Right lobe of liver (tissue), 5 donors: Measurements from ENCODE around the gene PCDHGB7. TPM values are rescaled to one million over a fixed set of nuclear protein-coding genes. Genes with fewer than 3 reads are reported as not detected.

Experiments used
- total RNA-seq, 6 experiments: library from RNA; depleted of rRNA in 2 of 6; stranded (reverse); fragments of >200 nt in 2 of 6; fragmentation: NEBNext Ultra II Directional in 3 of 6; extraction: Animal tissue kit (Norgen Biotek cat#: 25700) in 3 of 6; gene quantifications; one replicate each; pipeline versions ENCODE4 v1.1.0 to v1.2.4, GENCODE V29; 2016 to 2023
- donor health status: DM: no; HTN: no; CAD: no.
- donor health status: DM: no; HTN: no; CAD: no.
- donor health status: DM: no; HTN: yes; CAD: no.
- donor health status: DM: no; HTN: yes; CAD: no.

PCDHGB7 gene
- total RNA-seq, 6 experiments from 2014 or later: 1.2 to 3.7 (median 2.7) TPM

Other genes starting within 250 kb of the PCDHGB7 start
- gene PCDHB7, start 245.0 kb upstream of the PCDHGB7 start, total RNA-seq: under 1 TPM; 0.07 to 0.31 (median 0.13) TPM
- gene PCDHB8, start 239.9 kb upstream of the PCDHGB7 start, total RNA-seq: under 1 TPM in 4 of 6 experiments, not detected in 2; 0.12 to 0.49 (median 0.19) TPM
- under 1 TPM; 0.17 to 0.51 (median 0.34) TPM for gene PCDHB16, start 235.3 kb upstream of the PCDHGB7 start, total RNA-seq
- gene PCDHB9, start 230.5 kb upstream of the PCDHGB7 start, total RNA-seq: under 1 TPM in 5 of 6 experiments, not detected in 1; 0.07 to 0.51 (median 0.21) TPM
- gene PCDHB10, start 225.3 kb upstream of the PCDHGB7 start, total RNA-seq: under 1 TPM in 5 of 6 experiments, not detected in 1; 0.09 to 0.23 (median 0.12) TPM
- under 1 TPM in 5 of 6 experiments, not detected in 1; 0.06 to 0.44 (median 0.19) TPM for gene PCDHB11, start 218.1 kb upstream of the PCDHGB7 start, total RNA-seq
- gene PCDHB12, start 209.0 kb upstream of the PCDHGB7 start, total RNA-seq: 1 to 10 TPM in 1 of 6 experiments, under 1 TPM in 4, not detected in 1; 0.27 to 1.1 (median 0.33) TPM
- gene PCDHB13, start 203.8 kb upstream of the PCDHGB7 start, total RNA-seq: under 1 TPM; 0.25 to 1.00 (median 0.49) TPM
- 1 to 10 TPM in 1 of 6 experiments, under 1 TPM in 5; 0.44 to 1.0 (median 0.86) TPM for gene PCDHB14, start 194.3 kb upstream of the PCDHGB7 start, total RNA-seq
- gene PCDHB15, start 172.3 kb upstream of the PCDHGB7 start, total RNA-seq: under 1 TPM; 0.37 to 0.83 (median 0.63) TPM
- under 1 TPM in 1 of 6 experiments, not detected in 5; 0.31 TPM for gene SLC25A2, start 113.6 kb upstream of the PCDHGB7 start, total RNA-seq
- gene TAF7, start 96.9 kb upstream of the PCDHGB7 start, total RNA-seq: 10 to 100 TPM; 17.7 to 37.9 (median 22.3) TPM
- under 1 TPM in 5 of 6 experiments, not detected in 1; 0.04 to 0.18 (median 0.12) TPM for gene PCDHGA1, start 87.2 kb upstream of the PCDHGB7 start, total RNA-seq
- under 1 TPM; 0.49 to 0.88 (median 0.57) TPM for gene PCDHGA2, start 78.9 kb upstream of the PCDHGB7 start, total RNA-seq
- gene PCDHGA3, start 73.8 kb upstream of the PCDHGB7 start, total RNA-seq: 1 to 10 TPM in 2 of 6 experiments, under 1 TPM in 4; 0.51 to 1.8 (median 0.76) TPM
- gene PCDHGB1, start 67.6 kb upstream of the PCDHGB7 start, total RNA-seq: 1 to 10 TPM in 1 of 6 experiments, under 1 TPM in 5; 0.37 to 1.2 (median 0.52) TPM
- gene PCDHGA4, start 62.7 kb upstream of the PCDHGB7 start, total RNA-seq: 1 to 10 TPM in 2 of 6 experiments, under 1 TPM in 4; 0.39 to 1.8 (median 0.73) TPM
- 1 to 10 TPM in 5 of 6 experiments, under 1 TPM in 1; 0.51 to 2.8 (median 1.4) TPM for gene PCDHGB2, start 57.7 kb upstream of the PCDHGB7 start, total RNA-seq
- 1 to 10 TPM in 1 of 6 experiments, under 1 TPM in 5; 0.32 to 1.2 (median 0.57) TPM for gene PCDHGA5, start 53.5 kb upstream of the PCDHGB7 start, total RNA-seq
- 1 to 10 TPM in 3 of 6 experiments, under 1 TPM in 3; 0.56 to 1.8 (median 1.2) TPM for gene PCDHGB3, start 47.4 kb upstream of the PCDHGB7 start, total RNA-seq
- gene PCDHGA6, start 43.8 kb upstream of the PCDHGB7 start, total RNA-seq: 1 to 10 TPM in 3 of 6 experiments, under 1 TPM in 3; 0.56 to 1.3 (median 0.89) TPM
- under 1 TPM; 0.37 to 0.99 (median 0.76) TPM for gene PCDHGA7, start 34.9 kb upstream of the PCDHGB7 start, total RNA-seq
- gene PCDHGB4, start 30.0 kb upstream of the PCDHGB7 start, total RNA-seq: 1 to 10 TPM; 1.6 to 5.5 (median 2.4) TPM
- gene PCDHGA8, start 25.0 kb upstream of the PCDHGB7 start, total RNA-seq: under 1 TPM; 0.27 to 0.88 (median 0.50) TPM
- 1 to 10 TPM; 3.0 to 6.8 (median 4.0) TPM for gene PCDHGB5, start 19.7 kb upstream of the PCDHGB7 start, total RNA-seq
- 1 to 10 TPM; 1.0 to 2.5 (median 1.3) TPM for gene PCDHGA9, start 14.9 kb upstream of the PCDHGB7 start, total RNA-seq
- 1 to 10 TPM; 1.9 to 5.0 (median 2.9) TPM for gene PCDHGB6, start 9.7 kb upstream of the PCDHGB7 start, total RNA-seq
- 1 to 10 TPM; 1.5 to 4.6 (median 2.8) TPM for gene PCDHGA10, start 4.7 kb upstream of the PCDHGB7 start, total RNA-seq
- 1 to 10 TPM in 3 of 6 experiments, under 1 TPM in 3; 0.81 to 1.7 (median 1.1) TPM for gene PCDHGA11, start 3.4 kb downstream of the PCDHGB7 start, total RNA-seq
- 1 to 10 TPM in 4 of 6 experiments, under 1 TPM in 2; 0.73 to 1.6 (median 1.3) TPM for gene PCDHGA12, start 12.8 kb downstream of the PCDHGB7 start, total RNA-seq
- gene PCDHGC3, start 58.3 kb downstream of the PCDHGB7 start, total RNA-seq: 10 to 100 TPM in 1 of 6 experiments, 1 to 10 TPM in 5; 6.1 to 10.6 (median 7.6) TPM
- gene PCDHGC4, start 67.4 kb downstream of the PCDHGB7 start, total RNA-seq: 10 to 100 TPM in 1 of 6 experiments, under 1 TPM in 5; 0.20 to 10.7 (median 0.34) TPM
- under 1 TPM; 0.24 to 0.37 (median 0.32) TPM for gene PCDHGC5, start 71.4 kb downstream of the PCDHGB7 start, total RNA-seq
- 100 to 1,000 TPM in 4 of 6 experiments, 10 to 100 TPM in 2; 93.7 to 114 (median 107) TPM for gene DIAPH1, start 201.3 kb downstream of the PCDHGB7 start, total RNA-seq
- gene HDAC3, start 219.2 kb downstream of the PCDHGB7 start, total RNA-seq: 10 to 100 TPM; 18.2 to 26.5 (median 23.3) TPM
- 1 to 10 TPM in 4 of 6 experiments, under 1 TPM in 2; 0.53 to 2.6 (median 1.2) TPM for gene RELL2, start 219.3 kb downstream of the PCDHGB7 start, total RNA-seq
- gene FCHSD1, start 233.7 kb downstream of the PCDHGB7 start, total RNA-seq: 1 to 10 TPM in 5 of 6 experiments, under 1 TPM in 1; 0.77 to 6.4 (median 3.3) TPM